Upper lobe of left lung (tissue), 6 donors: Measurements from ENCODE around the gene GABPB1. TPM values are rescaled to one million over a fixed set of nuclear protein-coding genes. Genes with fewer than 3 reads are reported as not detected.

Experiments used
- ATAC-seq, 2 donors: fragments of 200-7000 bp; cut with Tn5 transposase; one replicate each; pipeline ENCODE4 v1.9.1; 2022; ENCODE audit warnings: mild to moderate bottlenecking in 2 of 2, moderate library complexity in 2 of 2; ENCODE audit not compliant: low FRiP score in 2 of 2
- DNase-seq, 2 donors: peaks; one replicate each; pipeline ENCODE4 v3.0.0-alpha.2; 2019 to 2020
- H3K27ac ChIP-seq, 4 donors: fragments of 200-600 bp; sonication (generic); one replicate each; pipeline ENCODE4 v1.5.1; 2016 to 2019
- H3K27me3 ChIP-seq, 4 donors: fragments of 200-600 bp; sonication (generic); one replicate each; pipeline ENCODE4 v1.5.1; 2017 to 2019
- H3K36me3 ChIP-seq, 4 donors: fragments of 200-600 bp; sonication (generic); one replicate each; pipeline ENCODE4 v1.5.1; 2016 to 2019
- H3K4me1 ChIP-seq, 4 donors: fragments of 200-600 bp; sonication (generic); one replicate each; pipeline ENCODE4 v1.5.1; 2018 to 2019
- H3K4me3 ChIP-seq, 4 donors: fragments of 200-600 bp; sonication (generic); one replicate each; pipeline ENCODE4 v1.5.1; 2017 to 2019; ENCODE audit warnings: mild to moderate bottlenecking in 2 of 4, moderate library complexity in 1 of 4
- H3K9me3 ChIP-seq, 4 donors: fragments of 200-600 bp; sonication (generic); one replicate each; pipeline ENCODE4 v1.5.1; 2018 to 2019
- CTCF ChIP-seq, 6 experiments: fragments of 450-650 bp in 4 of 6; fragments of 200-600 bp in 2 of 6; sonication (generic) in 2 of 6; IDR thresholded peaks; one replicate each; pipeline ENCODE4 v1.5.1; 2016 to 2019; ENCODE audit warnings: antibody characterized with exemption in 6 of 6
- EP300 ChIP-seq, 4 donors: sonication (generic); formaldehyde crosslinking; IDR thresholded peaks; one replicate each; pipeline ENCODE4 v1.5.1; 2017; ENCODE audit warnings: antibody characterized with exemption in 4 of 4, control low read depth in 2 of 4
- POLR2A ChIP-seq, 4 donors: fragments of 450-650 bp; IDR thresholded peaks; one replicate each; pipeline ENCODE4 v1.5.1; 2016 to 2017; ENCODE audit warnings: antibody characterized with exemption in 4 of 4, mild to moderate bottlenecking in 2 of 4
- POLR2AphosphoS5 ChIP-seq, 2 donors: sonication (generic); formaldehyde crosslinking; IDR thresholded peaks; one replicate each; pipeline ENCODE4 v1.5.1; 2017; ENCODE audit warnings: antibody characterized with exemption in 2 of 2
- WGBS, 2 donors: methylation state at CpG; one replicate each; pipeline ENCODE4 v1.1.5; 2017 to 2018; 5-methylcytosine and 5-hydroxymethylcytosine counted together
- total RNA-seq, 6 donors: library from RNA; depleted of rRNA in 4 of 6; stranded (reverse); fragments of >200 nt in 4 of 6; gene quantifications; one replicate each; pipeline versions ENCODE4 v1.1.0 to v1.2.1, GENCODE V29; 2016 to 2021
- donor health status: DM: no; HTN: no; CAD: no; lungs with moderate emphysema.
- donor health status: DM: no; HTN: yes; CAD: no; lungs with severe emphysema.

The GABPB1 gene
- total RNA-seq, 6 donors from 2014 or later: 7.3 to 22.5 (median 14.4) TPM

DNA sequence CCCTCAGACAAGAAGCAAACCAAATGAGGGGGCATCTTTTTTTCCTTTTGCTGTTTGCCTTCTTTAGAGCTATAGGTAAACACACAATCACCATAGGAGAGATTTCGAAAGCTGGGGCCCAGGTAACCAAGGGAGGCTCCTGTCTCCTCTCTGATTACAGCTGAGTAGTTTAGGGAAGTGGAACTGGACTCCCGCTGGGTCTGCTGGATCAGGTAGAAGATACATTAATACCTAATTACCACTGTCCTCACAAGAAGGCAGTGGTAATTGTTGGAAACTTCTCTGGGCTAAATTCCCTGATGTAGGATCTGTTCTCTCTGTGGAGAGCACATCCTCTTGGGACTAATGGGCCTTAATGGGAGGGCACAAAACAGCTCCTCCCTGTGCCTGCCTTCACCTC lies 122.2 kb downstream of the GABPB1 start:
- no peak for DNase-seq
- TF ChIP-seq POLR2A (IDR thresholded peaks at IDR 0.05) (no peak), POLR2AphosphoS5 (IDR thresholded peaks at IDR 0.05) (no peak), EP300 (IDR thresholded peaks at IDR 0.05) (no peak), CTCF (IDR thresholded peaks at IDR 0.05) (no peak)
- Histone ChIP-seq H3K9me3 (no peaks in the 10 kb centered on the region), H3K4me1 (no peaks in the 10 kb centered on the region), H3K27ac (no peak overlapping the region), H3K36me3 (no peaks in the 10 kb centered on the region), H3K4me3 (no peak overlapping the region), H3K27me3 (no peaks in the 10 kb centered on the region)
- no peak for ATAC-seq
- 77 to 80% methylated on average over 2 of the region's 2 CpGs for WGBS, 2 donors

DNA sequence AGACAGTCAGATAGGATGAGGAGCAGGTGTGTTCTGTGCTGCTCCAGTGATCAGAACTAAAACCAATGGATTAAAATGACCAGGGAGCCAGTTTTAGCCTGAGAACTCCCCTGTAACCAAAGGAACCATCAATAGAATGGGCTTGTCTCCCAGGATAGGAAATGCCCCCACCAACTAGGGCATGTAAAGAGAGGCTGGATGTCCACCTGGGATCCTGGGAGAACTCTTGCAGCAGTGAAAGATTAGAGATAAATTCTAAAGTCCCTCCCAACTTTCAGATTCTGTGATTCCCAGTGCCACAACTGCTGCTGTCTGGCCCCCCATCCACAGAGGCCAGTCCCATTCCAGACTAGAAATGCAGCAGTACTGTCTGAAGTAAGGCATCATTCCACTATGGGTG lies 123.2 kb downstream of the GABPB1 start:
- no peak for DNase-seq

DNA sequence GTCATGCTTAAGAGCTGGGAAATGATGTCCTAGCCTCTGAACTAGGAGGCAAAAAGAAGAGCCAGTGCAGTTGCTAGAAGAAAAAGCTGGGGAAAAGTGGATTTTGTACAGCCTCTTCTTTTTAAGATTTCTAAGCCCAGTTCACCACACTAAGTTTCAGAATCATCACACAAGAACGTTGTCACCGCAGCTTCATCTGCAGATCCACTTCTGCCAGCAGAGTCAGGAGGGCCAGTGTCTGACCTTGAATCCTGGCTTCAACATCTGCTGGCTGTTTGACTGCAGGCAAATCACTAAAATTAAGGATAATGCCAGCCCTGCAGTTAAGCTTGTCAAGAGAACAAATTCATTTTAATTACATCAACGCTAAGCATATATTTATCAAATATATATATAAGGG lies 125.7 kb downstream of the GABPB1 start:
- WGBS, 2 donors: 90 to 97% methylated on average over 3 of the region's 3 CpGs
- Histone ChIP-seq H3K27me3 (no peaks in the 10 kb centered on the region), H3K4me1 (no peaks in the 10 kb centered on the region), H3K36me3 (no peaks in the 10 kb centered on the region), H3K4me3 (no peak overlapping the region), H3K9me3 (no peaks in the 10 kb centered on the region), H3K27ac (no peak overlapping the region)
- ATAC-seq (no peak), DNase-seq (no peak)
- TF ChIP-seq EP300 (IDR thresholded peaks at IDR 0.05) (no peak), CTCF (IDR thresholded peaks at IDR 0.05) (no peak), POLR2AphosphoS5 (IDR thresholded peaks at IDR 0.05) (no peak), POLR2A (IDR thresholded peaks at IDR 0.05) (no peak)

More for the DNA sequence above, 123.2 kb downstream of the GABPB1 start:
- Histone ChIP-seq H3K9me3 (no peaks in the 10 kb centered on the region), H3K36me3 (no peaks in the 10 kb centered on the region), H3K27me3 (no peaks in the 10 kb centered on the region), H3K4me3 (no peak overlapping the region), H3K27ac (no peak overlapping the region), H3K4me1 (no peaks in the 10 kb centered on the region)
- TF ChIP-seq EP300 (IDR thresholded peaks at IDR 0.05): no peak
- TF ChIP-seq POLR2AphosphoS5 (IDR thresholded peaks at IDR 0.05): no peak
- no peak for TF ChIP-seq POLR2A (IDR thresholded peaks at IDR 0.05)
- TF ChIP-seq CTCF (IDR thresholded peaks at IDR 0.05): no peak
- no peak for ATAC-seq

DNA sequence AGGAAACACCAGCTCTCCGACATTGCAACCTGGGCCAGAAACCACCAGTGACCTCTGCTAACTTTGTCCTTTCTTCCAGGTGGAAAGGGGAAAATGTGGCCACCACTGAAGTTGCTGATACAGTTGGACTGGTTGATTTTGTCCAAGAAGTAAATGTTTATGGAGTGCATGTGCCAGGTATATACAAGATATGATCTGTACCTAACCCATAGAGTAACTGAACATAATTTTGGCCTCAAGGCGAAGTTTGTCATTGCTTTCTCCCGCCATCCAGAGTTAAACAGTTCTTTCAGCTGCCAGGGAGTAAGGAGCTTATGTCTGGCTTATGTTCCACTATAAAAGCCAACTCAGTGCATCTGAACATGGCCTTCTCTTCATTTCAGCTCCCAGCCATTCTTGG lies 126.1 kb downstream of the GABPB1 start:
- no peak for DNase-seq
- Histone ChIP-seq H3K27ac (no peak overlapping the region), H3K4me3 (no peak overlapping the region), H3K27me3 (no peaks in the 10 kb centered on the region), H3K4me1 (no peaks in the 10 kb centered on the region), H3K9me3 (no peaks in the 10 kb centered on the region), H3K36me3 (no peaks in the 10 kb centered on the region)
- ATAC-seq: no peak
- WGBS, 2 donors: 91% methylated on average over 3 of the region's 3 CpGs
- no peak for TF ChIP-seq POLR2A (IDR thresholded peaks at IDR 0.05)
- no peak for TF ChIP-seq POLR2AphosphoS5 (IDR thresholded peaks at IDR 0.05)
- TF ChIP-seq EP300 (IDR thresholded peaks at IDR 0.05): no peak
- no peak for TF ChIP-seq CTCF (IDR thresholded peaks at IDR 0.05)

DNA sequence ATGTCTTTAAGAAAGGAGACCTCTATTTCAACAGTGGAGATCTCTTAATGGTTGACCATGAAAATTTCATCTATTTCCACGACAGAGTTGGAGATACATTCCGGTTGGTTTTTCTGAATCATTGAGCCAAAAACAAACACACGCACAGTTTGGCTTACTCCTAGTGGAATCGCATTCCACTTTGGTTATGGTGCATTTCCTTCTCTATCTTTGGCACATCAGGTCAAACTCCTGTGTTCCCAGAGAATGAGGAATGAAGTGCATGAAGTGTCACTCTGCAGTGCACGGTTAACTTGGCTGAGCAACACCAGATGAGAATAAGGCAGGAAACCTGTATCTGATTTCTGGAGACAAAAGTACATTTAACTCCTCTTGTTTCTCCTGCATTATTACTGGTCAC lies 127.9 kb downstream of the GABPB1 start:
- DNase-seq (no peak), ATAC-seq (no peak)
- Histone ChIP-seq H3K4me3 (no peak overlapping the region), H3K4me1 (no peaks in the 10 kb centered on the region), H3K36me3 (no peaks in the 10 kb centered on the region), H3K27ac (no peak overlapping the region), H3K9me3 (no peaks in the 10 kb centered on the region), H3K27me3 (no peaks in the 10 kb centered on the region)
- WGBS, 2 donors: 85 to 87% methylated on average over 5 of the region's 5 CpGs
- no peak for TF ChIP-seq POLR2A (IDR thresholded peaks at IDR 0.05)
- no peak for TF ChIP-seq POLR2AphosphoS5 (IDR thresholded peaks at IDR 0.05)
- TF ChIP-seq CTCF (IDR thresholded peaks at IDR 0.05): no peak
- no peak for TF ChIP-seq EP300 (IDR thresholded peaks at IDR 0.05)
